Mammary epithelial cell (primary cell): Measurements from ENCODE around the gene MMP24.

Source experiments
- EZH2 ChIP-seq: IDR thresholded peaks from 2 replicates; pipeline ENCODE4 v1.6.1; 2012; ENCODE audit warnings: low read length, inconsistent platforms, borderline replicate concordance
- TF ChIP-seq, protein P1 (sequence below), 2 donors: IDR thresholded peaks in 1 of 2; conservative IDR thresholded peaks in 1 of 2; 2 replicates each; pipeline ENCODE4 v1.5.1; 2011 to 2012; ENCODE audit warnings: inconsistent platforms in 2 of 2, low read length in 2 of 2, mild to moderate bottlenecking in 2 of 2, control low read depth in 1 of 2, low read depth in 1 of 2; ENCODE audit not compliant: insufficient read depth in 1 of 2; ENCODE audit errors: extremely low read depth in 1 of 2

DNA sequence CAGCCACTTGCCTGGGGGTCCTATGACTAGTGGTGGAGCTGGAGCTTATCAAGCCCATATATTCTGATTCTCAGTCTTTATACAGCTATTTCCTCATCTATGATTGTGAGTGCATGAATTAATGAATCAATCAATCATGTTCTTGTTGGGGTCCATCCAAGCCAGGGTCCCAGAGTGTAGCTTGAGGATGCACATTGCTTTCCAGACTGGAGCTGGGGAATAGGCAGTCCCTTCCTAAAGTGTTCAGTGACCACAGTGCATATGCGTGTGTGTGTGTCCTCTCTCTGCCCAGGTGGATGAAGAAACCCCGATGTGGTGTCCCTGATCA lies 25.1 kb downstream of the MMP24 start:
- TF ChIP-seq, protein P1, sequence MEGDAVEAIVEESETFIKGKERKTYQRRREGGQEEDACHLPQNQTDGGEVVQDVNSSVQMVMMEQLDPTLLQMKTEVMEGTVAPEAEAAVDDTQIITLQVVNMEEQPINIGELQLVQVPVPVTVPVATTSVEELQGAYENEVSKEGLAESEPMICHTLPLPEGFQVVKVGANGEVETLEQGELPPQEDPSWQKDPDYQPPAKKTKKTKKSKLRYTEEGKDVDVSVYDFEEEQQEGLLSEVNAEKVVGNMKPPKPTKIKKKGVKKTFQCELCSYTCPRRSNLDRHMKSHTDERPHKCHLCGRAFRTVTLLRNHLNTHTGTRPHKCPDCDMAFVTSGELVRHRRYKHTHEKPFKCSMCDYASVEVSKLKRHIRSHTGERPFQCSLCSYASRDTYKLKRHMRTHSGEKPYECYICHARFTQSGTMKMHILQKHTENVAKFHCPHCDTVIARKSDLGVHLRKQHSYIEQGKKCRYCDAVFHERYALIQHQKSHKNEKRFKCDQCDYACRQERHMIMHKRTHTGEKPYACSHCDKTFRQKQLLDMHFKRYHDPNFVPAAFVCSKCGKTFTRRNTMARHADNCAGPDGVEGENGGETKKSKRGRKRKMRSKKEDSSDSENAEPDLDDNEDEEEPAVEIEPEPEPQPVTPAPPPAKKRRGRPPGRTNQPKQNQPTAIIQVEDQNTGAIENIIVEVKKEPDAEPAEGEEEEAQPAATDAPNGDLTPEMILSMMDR (conservative IDR thresholded peaks at IDR 0.05 in 1 of 2, IDR thresholded peaks at IDR 0.05 in 1 of 2; ENCODE audit: extremely low read depth in 1 of 2, insufficient read depth in 1 of 2, low read depth in 1 of 2, low read length in 2 of 2), result no peak
- no peak for TF ChIP-seq EZH2
